Trophoblast cell (in vitro differentiated cells and primary cell): ENCODE measurements around the gene VWF.

Source experiments
- DNase-seq, 2 donors: peaks; one replicate each; pipeline ENCODE4 v3.0.0-alpha.2; 2016
- H2AFZ ChIP-seq: 2 replicates; pipeline ENCODE4 v1.6.1; 2013; ENCODE audit warnings: low read length, moderate library complexity, mild to moderate bottlenecking; ENCODE audit not compliant: insufficient read depth, poor library complexity
- H2AK5ac ChIP-seq: 2 replicates; pipeline ENCODE4 v1.6.1; 2013; ENCODE audit warnings: mild to moderate bottlenecking, low read length
- H2BK120ac ChIP-seq: 2 replicates; pipeline ENCODE4 v1.6.1; 2013; ENCODE audit warnings: low read length, mild to moderate bottlenecking, moderate library complexity; ENCODE audit not compliant: insufficient read depth, poor library complexity
- H2BK12ac ChIP-seq: 2 replicates; pipeline ENCODE4 v1.6.1; 2013; ENCODE audit warnings: mild to moderate bottlenecking, low read length, moderate library complexity
- H2BK5ac ChIP-seq: 2 replicates; pipeline ENCODE4 v1.6.1; 2013; ENCODE audit warnings: low read length, low read depth, moderate library complexity, mild to moderate bottlenecking; ENCODE audit not compliant: poor library complexity
- H3K14ac ChIP-seq: 2 replicates; pipeline ENCODE4 v1.6.1; 2013; ENCODE audit warnings: mild to moderate bottlenecking, low read length
- H3K18ac ChIP-seq: 2 replicates; pipeline ENCODE4 v1.6.1; 2013; ENCODE audit warnings: mild to moderate bottlenecking, low read length
- H3K23ac ChIP-seq: 2 replicates; pipeline ENCODE4 v1.6.1; 2013; ENCODE audit warnings: low read length
- H3K27ac ChIP-seq: 2 replicates; pipeline ENCODE4 v1.5.1; 2013; ENCODE audit warnings: low read depth, mild to moderate bottlenecking, inconsistent platforms, low read length, moderate library complexity
- H3K27me3 ChIP-seq: 2 replicates; pipeline ENCODE4 v1.6.1; 2013; ENCODE audit warnings: inconsistent platforms, mild to moderate bottlenecking, low read length, moderate library complexity; ENCODE audit not compliant: insufficient read depth
- H3K36me3 ChIP-seq, 2 experiments: 1 replicate in 1 of 2; 2 replicates in 1 of 2; pipeline ENCODE4 v1.6.1; 2013; ENCODE audit warnings: low read length in 2 of 2, mild to moderate bottlenecking in 2 of 2, moderate library complexity in 1 of 2; ENCODE audit not compliant: insufficient read depth in 2 of 2, control insufficient read depth in 1 of 2
- H3K4ac ChIP-seq: 2 replicates; pipeline ENCODE4 v1.6.1; 2013; ENCODE audit warnings: low read depth, mild to moderate bottlenecking, low read length, moderate library complexity
- H3K4me1 ChIP-seq, 2 experiments: 1 replicate in 1 of 2; 2 replicates in 1 of 2; pipeline ENCODE4 v1.6.1; 2013; ENCODE audit warnings: low read length in 2 of 2, mild to moderate bottlenecking in 2 of 2, moderate library complexity in 1 of 2; ENCODE audit not compliant: insufficient read depth in 2 of 2, control insufficient read depth in 1 of 2
- H3K4me2 ChIP-seq: 2 replicates; pipeline ENCODE4 v1.6.1; 2013; ENCODE audit warnings: inconsistent platforms, mild to moderate bottlenecking, low read length, moderate library complexity
- H3K4me3 ChIP-seq: 2 replicates; pipeline ENCODE4 v1.5.1; 2013; ENCODE audit warnings: mild to moderate bottlenecking, low read depth, low read length, inconsistent platforms
- H3K79me1 ChIP-seq: one replicate; pipeline ENCODE4 v1.6.1; 2013; ENCODE audit warnings: low read length
- H3K79me2 ChIP-seq: 2 replicates; pipeline ENCODE4 v1.6.1; 2013; ENCODE audit warnings: low read length, mild to moderate bottlenecking; ENCODE audit not compliant: control insufficient read depth, insufficient read depth, poor library complexity
- H3K9ac ChIP-seq: 2 replicates; pipeline ENCODE4 v1.6.1; 2013; ENCODE audit warnings: mild to moderate bottlenecking, low read length
- H3K9me3 ChIP-seq: 2 replicates; pipeline ENCODE4 v1.6.1; 2013; ENCODE audit warnings: low read depth, mild to moderate bottlenecking, control low read depth, inconsistent platforms, low read length; ENCODE audit not compliant: insufficient read depth
- H4K12ac ChIP-seq: 2 replicates; pipeline ENCODE4 v1.6.1; 2013; ENCODE audit warnings: low read depth, mild to moderate bottlenecking, low read length, moderate library complexity
- H4K8ac ChIP-seq: 2 replicates; pipeline ENCODE4 v1.6.1; 2013; ENCODE audit warnings: low read depth, mild to moderate bottlenecking, low read length, moderate library complexity
- H4K91ac ChIP-seq: one replicate; pipeline ENCODE4 v1.6.1; 2013; ENCODE audit warnings: low read depth, mild to moderate bottlenecking, low read length, moderate library complexity
- WGBS: extraction: QIAGEN DNeasy Blood & Tissue Kit; methylation state at CpG from one replicate; pipeline ENCODE4 v1.1.7; 2013; ENCODE audit warnings: missing lambda C conversion rate; ENCODE audit not compliant: insufficient read length, insufficient coverage; ENCODE audit errors: extremely low coverage; 5-methylcytosine and 5-hydroxymethylcytosine counted together

The VWF gene

GRCh38 chr12:5972387-5972786 is 152.1 kb downstream of the VWF start:
- Histone ChIP-seq H3K4me1 (peaks cover 2 to 3% of the 10 kb centered on the region in 2 experiments), H3K23ac (no peak overlapping the region), H2AK5ac (no peak overlapping the region), H4K8ac (no peak overlapping the region), H3K4me2 (no peak overlapping the region), H3K79me2 (no peaks in the 10 kb centered on the region), H2BK12ac (no peak overlapping the region), H3K4me3 (no peak overlapping the region), H3K9me3 (no peaks in the 10 kb centered on the region), H2AFZ (no peak overlapping the region), H3K4ac (no peak overlapping the region), H2BK5ac (no peak overlapping the region), H3K14ac (no peak overlapping the region), H3K36me3 (no peaks in the 10 kb centered on the region), H3K79me1 (no peaks in the 10 kb centered on the region), H3K27me3 (no peaks in the 10 kb centered on the region), H3K27ac (no peak overlapping the region), H4K12ac (no peak overlapping the region), H3K18ac (no peak overlapping the region), H3K9ac (no peak overlapping the region), H4K91ac (no peak overlapping the region), H2BK120ac (no peak overlapping the region)
- no CpG with 5 or more reads among the region's 8 CpGs for WGBS
- DNase-seq = no peak

- Histone ChIP-seq H3K4me3 (no peak overlapping the region), H3K79me1 (no peaks in the 10 kb centered on the region), H3K23ac (no peak overlapping the region), H4K8ac (no peak overlapping the region), H3K9me3 (peaks cover 1% of the 10 kb centered on the region), H2BK12ac (no peak overlapping the region), H3K14ac (no peak overlapping the region), H3K9ac (no peak overlapping the region), H2BK120ac (no peak overlapping the region), H3K27me3 (no peaks in the 10 kb centered on the region), H3K4ac (no peak overlapping the region), H4K12ac (no peak overlapping the region), H2AFZ (no peak overlapping the region), H3K79me2 (no peaks in the 10 kb centered on the region), H2BK5ac (no peak overlapping the region), H3K18ac (no peak overlapping the region), H4K91ac (no peak overlapping the region), H3K36me3 (no peaks in the 10 kb centered on the region), H3K4me2 (no peak overlapping the region), H3K4me1 (peaks cover 2 to 3% of the 10 kb centered on the region in 2 experiments), H2AK5ac (no peak overlapping the region), H3K27ac (no peak overlapping the region)
- no peak for DNase-seq
- no CpG with 5 or more reads among the region's 10 CpGs for WGBS
Observed at GRCh38 chr12:5971194-5971850, 153.1 kb downstream of the VWF start.

- H3K18ac ChIP-seq = no peak overlapping the region
- no peak overlapping the region for H3K14ac ChIP-seq
- no peaks in the 10 kb centered on the region for H3K36me3 ChIP-seq
- peak in 1 of 2 donors; percentile 22 for DNase-seq
- no peaks in the 10 kb centered on the region for H3K79me2 ChIP-seq
- no peak overlapping the region for H3K4ac ChIP-seq
- H4K12ac ChIP-seq = no peak overlapping the region
- H3K4me3 ChIP-seq = no peak overlapping the region
- H4K8ac ChIP-seq = no peak overlapping the region
- H3K23ac ChIP-seq = no peak overlapping the region
- no peak overlapping the region for H2AK5ac ChIP-seq
- no CpG with 5 or more reads among the region's 5 CpGs for WGBS
- no peak overlapping the region for H3K4me2 ChIP-seq
- H3K4me1 ChIP-seq = peaks cover 2 to 3% of the 10 kb centered on the region in 2 experiments
- no peak overlapping the region for H2BK120ac ChIP-seq
- no peak overlapping the region for H2BK5ac ChIP-seq
- no peak overlapping the region for H2BK12ac ChIP-seq
- no peak overlapping the region for H3K9ac ChIP-seq
- peaks cover 1% of the 10 kb centered on the region for H3K9me3 ChIP-seq
- no peak overlapping the region for H2AFZ ChIP-seq
- H3K79me1 ChIP-seq = no peaks in the 10 kb centered on the region
- no peaks in the 10 kb centered on the region for H3K27me3 ChIP-seq
- H4K91ac ChIP-seq = no peak overlapping the region
- no peak overlapping the region for H3K27ac ChIP-seq
Observed at GRCh38 chr12:5969974-5970690, 154.3 kb downstream of the VWF start.

GRCh38 chr12:5969156-5969973 is 155.1 kb downstream of the VWF start:
- no peak overlapping the region for H3K23ac ChIP-seq
- no peak for DNase-seq
- no peak overlapping the region for H3K18ac ChIP-seq
- H4K91ac ChIP-seq = no peak overlapping the region
- no CpG with 5 or more reads among the region's 17 CpGs for WGBS
- no peak overlapping the region for H3K9ac ChIP-seq
- no peak overlapping the region for H4K12ac ChIP-seq
- no peaks in the 10 kb centered on the region for H3K79me1 ChIP-seq
- no peak overlapping the region for H3K27ac ChIP-seq
- H3K27me3 ChIP-seq = no peaks in the 10 kb centered on the region
- no peak overlapping the region for H2AK5ac ChIP-seq
- no peak overlapping the region for H3K4me3 ChIP-seq
- H2BK120ac ChIP-seq = no peak overlapping the region
- no peak overlapping the region for H2AFZ ChIP-seq
- peaks cover 1% of the 10 kb centered on the region for H3K9me3 ChIP-seq
- H3K4me1 ChIP-seq = peaks cover 2 to 3% of the 10 kb centered on the region in 2 experiments
- H3K4ac ChIP-seq = no peak overlapping the region
- H3K36me3 ChIP-seq = no peaks in the 10 kb centered on the region
- H3K79me2 ChIP-seq = no peaks in the 10 kb centered on the region
- H2BK12ac ChIP-seq = no peak overlapping the region
- H3K4me2 ChIP-seq = no peak overlapping the region
- H4K8ac ChIP-seq = no peak overlapping the region
- no peak overlapping the region for H3K14ac ChIP-seq
- no peak overlapping the region for H2BK5ac ChIP-seq
